Stimulated activated CD8-positive, alpha-beta memory T cell treated with anti-CD3 and anti-CD28 coated beads, Interleukin-4, amount 100 ng/mL, for 1 hour (primary cell): ENCODE measurements around the gene SMIM38.
"Not testable (repeated sequence)": the region's sequence is repeated elsewhere in the genome, so short reads cannot be mapped to it uniquely, and the experiment has no call there.

Experiments
- DNase-seq, 2 donors: peaks; one replicate each; pipeline ENCODE4 v3.0.0-alpha.2; 2020; ENCODE audit warnings: low read depth in 2 of 2, low spot score in 1 of 2

Gene SMIM38

GRCh38 chr11:69137151-69137844 lies 18.4 kb upstream of the SMIM38 start:
- DNase-seq = no peak

GRCh38 chr11:69138265-69138664 lies 17.5 kb upstream of the SMIM38 start:
- DNase-seq = no peak

GRCh38 chr11:69140161-69140560 lies 15.6 kb upstream of the SMIM38 start:
- DNase-seq = not testable (repeated sequence)

GRCh38 chr11:69140635-69141034 lies 15.1 kb upstream of the SMIM38 start:
- no peak for DNase-seq

- no peak for DNase-seq
Measured at GRCh38 chr11:69141742-69142141, 14.0 kb upstream of the SMIM38 start.

GRCh38 chr11:69142895-69143294 lies 12.8 kb upstream of the SMIM38 start:
- no peak for DNase-seq

GRCh38 chr11:69144316-69145049 lies 11.3 kb upstream of the SMIM38 start:
- DNase-seq = no peak

- DNase-seq = no peak
Measured at GRCh38 chr11:69145050-69145380, 10.7 kb upstream of the SMIM38 start.

- DNase-seq = no peak
Measured at GRCh38 chr11:69148377-69148762, 7.4 kb upstream of the SMIM38 start.

GRCh38 chr11:69148806-69149205 lies 6.9 kb upstream of the SMIM38 start:
- no peak for DNase-seq

- DNase-seq = not testable (repeated sequence)
Measured at GRCh38 chr11:69149338-69150045, 6.2 kb upstream of the SMIM38 start.

GRCh38 chr11:69150175-69150574 lies 5.6 kb upstream of the SMIM38 start:
- DNase-seq = no peak

GRCh38 chr11:69151836-69152235 lies 3.9 kb upstream of the SMIM38 start:
- DNase-seq = no peak

- DNase-seq = no peak
Measured at GRCh38 chr11:69152733-69153421, 2.9 kb upstream of the SMIM38 start.

- DNase-seq = no peak
Measured at GRCh38 chr11:69153661-69154060, 2.1 kb upstream of the SMIM38 start.

GRCh38 chr11:69154211-69154913 lies 1.4 kb upstream of the SMIM38 start:
- no peak for DNase-seq

- DNase-seq = no peak
Measured at GRCh38 chr11:69154938-69155301, 815 bp upstream of the SMIM38 start.

- DNase-seq = no peak
Measured at GRCh38 chr11:69156235-69156639, 502 bp downstream of the SMIM38 start.

GRCh38 chr11:69156673-69157155 lies 979 bp downstream of the SMIM38 start:
- DNase-seq = no peak

GRCh38 chr11:69157156-69157821 lies 1.6 kb downstream of the SMIM38 start:
- DNase-seq = no peak
